Subcutaneous abdominal adipose tissue (tissue), 5 donors: ENCODE results near the gene DPAGT1.

Experiments
- H3K27ac ChIP-seq: one replicate; pipeline ENCODE4 v1.7.0; 2013; ENCODE audit warnings: low read depth, mild to moderate bottlenecking, inconsistent platforms, low read length, moderate library complexity
- H3K27me3 ChIP-seq, 5 donors: one replicate each; pipeline ENCODE4 v1.7.0; 2013; ENCODE audit warnings: low read length in 5 of 5, inconsistent platforms in 1 of 5; ENCODE audit not compliant: control insufficient read depth in 5 of 5, insufficient read depth in 4 of 5
- H3K36me3 ChIP-seq, 5 donors: one replicate each; pipeline ENCODE4 v1.7.0; 2013; ENCODE audit warnings: low read length in 5 of 5; ENCODE audit not compliant: control insufficient read depth in 5 of 5, insufficient read depth in 5 of 5
- H3K4me1 ChIP-seq, 5 donors: one replicate each; pipeline ENCODE4 v1.7.0; 2013; ENCODE audit warnings: low read length in 5 of 5, mild to moderate bottlenecking in 3 of 5, moderate library complexity in 1 of 5; ENCODE audit not compliant: control insufficient read depth in 5 of 5, insufficient read depth in 5 of 5
- H3K4me3 ChIP-seq, 5 donors: one replicate each; pipeline ENCODE4 v1.7.0; 2013; ENCODE audit warnings: low read length in 5 of 5, low read depth in 1 of 5
- H3K9ac ChIP-seq, 5 donors: one replicate each; pipeline ENCODE4 v1.7.0; 2013; ENCODE audit warnings: low read length in 5 of 5, mild to moderate bottlenecking in 4 of 5, moderate library complexity in 3 of 5
- H3K9me3 ChIP-seq, 5 donors: one replicate each; pipeline ENCODE4 v1.7.0; 2013; ENCODE audit warnings: low read length in 5 of 5; ENCODE audit not compliant: control insufficient read depth in 5 of 5
- donor health status: healthy.
- donor health status: healthy.
- donor health status: healthy.
- donor health status: healthy.
- donor health status: healthy.

DPAGT1 gene

DNA sequence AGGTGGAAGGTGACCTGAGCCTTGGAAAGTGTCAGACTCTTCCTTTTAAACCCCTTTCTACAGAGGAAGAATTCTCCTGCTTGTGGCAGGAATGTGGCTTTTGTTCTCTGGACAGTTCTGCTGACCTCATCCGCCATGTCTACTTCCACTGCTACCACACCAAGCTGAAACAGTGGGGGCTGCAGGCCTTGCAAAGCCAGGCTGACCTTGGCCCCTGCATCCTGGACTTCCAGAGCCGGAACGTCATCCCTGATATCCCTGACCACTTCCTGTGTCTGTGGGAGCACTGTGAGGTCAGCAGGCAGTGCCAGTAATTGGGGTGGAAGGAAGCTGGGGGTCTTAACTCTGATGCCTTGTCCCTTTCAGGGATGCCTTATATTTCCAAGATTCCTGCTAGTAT lies 29.0 kb upstream of the DPAGT1 start:
- Histone ChIP-seq H3K27me3 (no peaks in the 10 kb centered on the region), H3K9me3 (no peaks in the 10 kb centered on the region), H3K9ac (no peak overlapping the region), H3K36me3 (peaks cover 5 to 59% (median 50%) of the 10 kb centered on the region in 5 donors), H3K27ac (no peak overlapping the region), H3K4me3 (no peak overlapping the region), H3K4me1 (peaks cover 0 to 10% (median 4%) of the 10 kb centered on the region in 5 donors)

DNA sequence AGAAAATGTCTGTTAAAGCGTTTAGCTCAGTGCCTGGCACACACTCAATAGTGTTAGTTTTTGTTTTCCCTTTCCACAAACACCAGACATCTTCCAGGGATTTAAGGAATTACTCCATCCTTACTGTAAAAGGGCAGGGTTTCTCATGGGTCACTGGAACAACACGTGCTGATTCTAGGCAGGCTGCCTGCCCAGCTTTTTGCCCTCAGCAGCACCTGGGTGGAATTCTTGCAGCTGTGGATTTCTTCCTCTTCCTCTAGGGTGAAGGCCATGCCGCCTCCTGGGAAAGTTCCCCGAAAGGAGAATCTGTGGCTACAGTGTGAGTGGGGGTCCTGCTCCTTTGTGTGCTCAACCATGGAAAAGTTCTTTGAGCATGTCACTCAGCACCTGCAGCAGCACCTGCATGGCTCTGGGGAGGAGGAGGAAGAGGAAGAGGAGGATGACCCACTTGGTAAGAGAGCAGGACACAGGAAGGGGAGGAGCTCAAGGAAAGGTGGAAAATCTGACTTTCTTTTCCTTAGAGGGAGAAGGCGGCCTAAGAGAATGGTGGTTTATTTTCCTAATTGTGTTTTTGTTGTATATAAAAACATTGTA lies 25.1 kb upstream of the DPAGT1 start:
- no peaks in the 10 kb centered on the region for H3K27me3 ChIP-seq
- peaks cover 0 to 38% (median 28%) of the 10 kb centered on the region in 5 donors for H3K36me3 ChIP-seq
- H3K27ac ChIP-seq: no peak overlapping the region
- no peaks in the 10 kb centered on the region for H3K9me3 ChIP-seq
- H3K4me3 ChIP-seq: no peak overlapping the region
- peaks cover 9 to 21% (median 15%) of the 10 kb centered on the region in 5 donors for H3K4me1 ChIP-seq
- H3K9ac ChIP-seq: peak overlapping the region in 3 of 5 donors; percentile 6 to 35 (median 19)

DNA sequence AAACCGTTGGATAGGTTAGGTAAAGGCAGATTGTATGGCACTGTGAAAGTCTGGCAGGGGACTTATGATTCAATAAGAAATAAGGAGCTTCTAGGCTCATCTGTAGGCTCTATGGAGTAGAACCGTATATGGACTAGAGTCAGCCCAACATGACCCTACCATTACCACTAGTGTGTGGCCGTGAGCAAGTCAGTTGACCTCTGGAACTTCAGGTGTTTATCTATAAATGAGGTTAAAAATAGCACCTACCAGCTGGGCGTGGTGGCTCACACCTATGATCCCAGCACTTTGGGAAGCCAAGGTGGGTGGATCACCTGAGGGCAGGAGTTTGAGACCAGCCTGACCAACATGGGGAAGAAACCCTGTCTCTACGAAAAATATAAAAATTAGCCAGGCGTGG lies 24.2 kb upstream of the DPAGT1 start:
- Histone ChIP-seq H3K4me1 (peaks cover 9 to 25% (median 20%) of the 10 kb centered on the region in 5 donors), H3K27ac (no peak overlapping the region), H3K9ac (no peak overlapping the region), H3K4me3 (no peak overlapping the region), H3K36me3 (peaks cover 0 to 28% (median 18%) of the 10 kb centered on the region in 5 donors), H3K27me3 (no peaks in the 10 kb centered on the region), H3K9me3 (no peaks in the 10 kb centered on the region)

DNA sequence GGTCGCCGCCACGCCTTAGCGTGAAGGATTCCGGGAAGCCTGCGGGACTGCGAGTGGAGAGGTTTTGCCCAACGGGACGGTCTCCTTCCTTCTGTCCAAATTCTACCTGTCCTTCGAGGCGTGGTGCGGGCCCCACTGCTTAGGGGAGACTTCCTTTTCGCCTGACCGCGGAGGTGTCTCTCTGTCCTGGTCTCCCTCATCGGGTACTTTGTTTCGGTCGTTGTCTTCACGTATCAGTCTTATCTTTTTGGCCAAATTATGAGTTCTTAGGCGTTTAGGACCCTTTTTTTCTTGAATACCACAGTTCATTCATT lies 20.1 kb upstream of the DPAGT1 start:
- Histone ChIP-seq H3K9me3 (no peaks in the 10 kb centered on the region), H3K9ac (peak overlapping the region; percentile 72 to 98 (median 94)), H3K27me3 (no peaks in the 10 kb centered on the region), H3K36me3 (peaks cover 3 to 19% (median 12%) of the 10 kb centered on the region in 5 donors), H3K4me3 (peak overlapping the region; percentile 82 to 100 (median 92)), H3K4me1 (peaks cover 9 to 31% (median 28%) of the 10 kb centered on the region in 5 donors), H3K27ac (peak overlapping the region; percentile 75)

DNA sequence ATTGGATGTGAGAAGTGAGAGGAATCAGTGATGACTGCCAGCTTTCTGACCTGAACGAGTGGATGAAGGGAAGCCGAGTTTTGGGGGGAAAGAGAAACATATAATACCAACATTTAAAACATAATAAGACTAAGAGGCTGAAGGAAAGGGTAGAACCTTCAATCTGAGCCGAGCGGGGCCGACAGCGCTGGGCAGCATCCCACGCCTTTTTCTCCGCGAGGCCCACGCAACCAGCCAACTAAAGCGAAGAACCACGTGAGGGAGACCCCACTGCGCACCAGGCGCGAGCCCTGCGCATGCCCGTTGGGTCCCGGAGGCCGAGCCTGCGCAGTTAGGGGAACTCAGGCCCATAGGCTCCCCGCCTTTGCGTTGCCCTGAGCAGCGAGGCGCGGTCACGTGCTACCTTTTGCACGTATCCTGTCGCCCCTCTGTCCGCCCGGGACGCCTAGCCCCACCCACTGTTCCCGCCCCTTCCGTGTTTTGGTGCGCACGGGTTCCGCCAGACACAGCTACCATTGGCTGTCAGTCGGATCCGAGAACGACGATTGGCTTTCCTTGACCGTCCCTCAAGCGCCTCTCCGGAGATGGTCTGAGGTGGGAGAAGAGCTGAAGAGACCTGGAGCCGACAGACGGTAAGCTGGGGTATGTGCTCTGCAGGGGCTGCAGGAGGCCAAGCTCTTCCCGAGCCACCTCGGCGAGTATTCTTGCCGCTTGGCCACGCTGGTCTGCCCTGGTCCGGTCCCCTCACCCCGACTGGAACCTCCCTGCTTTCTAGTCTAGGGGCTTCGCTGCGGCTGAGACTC lies 19.6 kb upstream of the DPAGT1 start, which contains the start of gene HINFP:
TSS of gene HINFP (plus strand) at position 573 of the 803 bp plus-strand sequence. CDS start 5,365 bp downstream, outside the sequence.
- Histone ChIP-seq H3K4me3 (peak within 1 kb of the TSS; percentile 82 to 100 (median 92)), H3K36me3 (peaks cover 3 to 25% (median 16%) of the 10 kb centered on the region in 5 donors), H3K27me3 (no peaks in the 10 kb centered on the region), H3K27ac (peak within 1 kb of the TSS; percentile 75), H3K9me3 (no peaks in the 10 kb centered on the region), H3K4me1 (peaks cover 5 to 32% (median 29%) of the 10 kb centered on the region in 5 donors), H3K9ac (peak within 1 kb of the TSS; percentile 83 to 98 (median 94))

DNA sequence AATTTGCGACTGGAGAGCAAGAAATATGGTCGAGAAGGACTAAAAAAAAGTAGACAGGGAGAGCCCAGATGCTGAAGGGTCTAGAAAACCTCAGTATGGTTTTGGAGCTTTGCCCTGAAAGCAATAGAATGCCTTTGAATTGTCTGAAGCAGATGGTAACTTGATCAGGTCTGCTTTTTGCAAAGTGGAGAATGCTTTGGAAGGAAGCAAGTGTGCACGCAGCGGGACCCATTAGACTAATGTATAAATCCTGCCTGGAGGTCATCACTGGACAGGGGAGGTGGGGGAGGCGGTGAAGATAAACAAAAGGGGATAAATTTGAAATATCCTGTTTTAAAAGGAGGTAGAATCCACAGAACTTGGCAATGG lies 19.0 kb upstream of the DPAGT1 start:
- H3K4me1 ChIP-seq: peaks cover 5 to 33% (median 29%) of the 10 kb centered on the region in 5 donors
- H3K27ac ChIP-seq: no peak overlapping the region
- H3K27me3 ChIP-seq: no peaks in the 10 kb centered on the region
- peaks cover 3 to 31% (median 22%) of the 10 kb centered on the region in 5 donors for H3K36me3 ChIP-seq
- H3K4me3 ChIP-seq: peak overlapping the region; percentile 73 to 100 (median 81)
- no peaks in the 10 kb centered on the region for H3K9me3 ChIP-seq
- H3K9ac ChIP-seq: peak overlapping the region in 4 of 5 donors; percentile 60 to 83 (median 75)

DNA sequence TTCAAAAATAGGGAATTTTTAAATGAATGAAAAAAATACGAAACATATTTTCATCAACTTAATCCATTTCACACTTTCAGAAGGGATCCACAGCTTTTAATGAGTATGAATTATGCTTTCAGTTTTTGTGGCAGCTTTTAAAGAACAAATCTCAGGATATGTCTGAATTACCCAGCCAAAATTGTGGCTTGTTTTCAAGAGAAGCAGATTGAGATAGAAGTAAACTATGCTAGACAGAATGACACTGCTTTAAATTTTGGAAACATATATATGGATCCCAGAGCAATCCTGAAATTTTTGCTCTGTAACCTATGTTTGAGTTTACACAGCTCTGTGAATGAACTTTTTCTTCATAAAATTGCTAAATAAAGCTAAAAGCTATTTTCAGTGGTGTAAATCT lies 17.3 kb upstream of the DPAGT1 start:
- Histone ChIP-seq H3K4me1 (peaks cover 5 to 47% (median 32%) of the 10 kb centered on the region in 5 donors), H3K4me3 (no peak overlapping the region), H3K27me3 (no peaks in the 10 kb centered on the region), H3K9ac (no peak overlapping the region), H3K36me3 (peaks cover 6 to 37% (median 22%) of the 10 kb centered on the region in 5 donors), H3K9me3 (no peaks in the 10 kb centered on the region), H3K27ac (no peak overlapping the region)

DNA sequence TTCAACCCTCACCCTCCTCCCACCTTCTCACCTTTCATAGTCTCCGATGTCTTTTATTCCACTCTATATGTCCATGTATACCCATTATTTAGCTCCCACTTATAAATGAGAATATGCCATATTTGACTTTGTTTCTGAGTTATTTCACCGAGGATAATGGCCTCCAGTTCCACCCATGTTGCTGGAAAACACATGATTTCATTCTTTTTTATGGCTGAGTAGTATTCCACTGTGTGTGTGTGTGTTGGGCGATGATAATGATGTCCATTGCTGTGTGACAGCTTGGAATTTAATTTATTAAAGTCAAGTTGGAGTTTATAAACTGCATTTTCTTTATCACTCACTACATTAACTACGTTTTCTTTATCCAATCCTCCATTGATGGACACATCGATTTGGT lies 16.6 kb upstream of the DPAGT1 start:
- H3K27me3 ChIP-seq: no peaks in the 10 kb centered on the region
- peaks cover 6 to 42% (median 26%) of the 10 kb centered on the region in 5 donors for H3K36me3 ChIP-seq
- H3K9me3 ChIP-seq: no peaks in the 10 kb centered on the region
- no peak overlapping the region for H3K27ac ChIP-seq
- H3K9ac ChIP-seq: no peak overlapping the region
- H3K4me1 ChIP-seq: peaks cover 5 to 50% (median 31%) of the 10 kb centered on the region in 5 donors
- H3K4me3 ChIP-seq: no peak overlapping the region

DNA sequence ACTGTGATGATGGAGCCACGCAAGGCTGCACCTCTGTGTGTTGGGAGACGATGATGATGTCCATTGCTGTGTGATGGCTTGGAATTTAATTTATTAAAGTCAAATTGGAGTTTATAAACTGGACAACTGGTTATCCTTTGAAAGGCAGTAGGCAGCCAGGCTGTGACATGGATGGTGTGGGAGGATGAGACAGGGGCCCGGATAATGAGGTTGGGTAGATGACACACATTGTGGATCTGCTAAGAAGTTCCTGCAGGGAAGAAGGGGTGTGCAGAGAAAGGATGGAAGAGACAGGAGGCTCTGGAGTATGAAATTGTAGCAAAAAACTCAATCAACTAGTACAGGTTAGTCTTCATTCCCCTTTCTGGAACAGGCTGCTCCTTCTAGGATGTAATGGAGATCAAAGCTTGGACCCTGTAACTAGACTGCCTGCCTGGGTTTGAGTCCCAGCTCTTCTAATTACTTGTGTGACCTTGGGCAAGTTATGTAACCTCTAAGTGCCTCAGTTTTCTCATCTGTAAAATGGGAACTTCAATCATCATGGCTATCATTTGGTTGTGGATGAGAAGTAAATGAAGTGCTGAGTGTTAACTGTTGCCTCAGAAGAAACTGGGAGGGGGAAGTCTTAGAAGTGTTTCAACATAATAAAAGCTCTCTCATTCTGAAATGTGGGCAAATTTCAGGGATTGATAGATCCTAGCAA lies 15.5 kb upstream of the DPAGT1 start:
- no peak overlapping the region for H3K27ac ChIP-seq
- H3K9me3 ChIP-seq: no peaks in the 10 kb centered on the region
- no peak overlapping the region for H3K4me3 ChIP-seq
- H3K27me3 ChIP-seq: no peaks in the 10 kb centered on the region
- H3K36me3 ChIP-seq: peaks cover 6 to 52% (median 36%) of the 10 kb centered on the region in 5 donors
- H3K9ac ChIP-seq: no peak overlapping the region
- H3K4me1 ChIP-seq: peaks cover 1 to 43% (median 21%) of the 10 kb centered on the region in 5 donors
